CD4-positive, alpha-beta T cell treated with Interleukin-2 at 100 ng/mL for 4 hours (primary cell): ENCODE data around the gene RBFOX1.

Source experiments
- DNase-seq: peaks from one replicate; pipeline ENCODE4 v3.0.0-alpha.2; 2020; ENCODE audit warnings: low spot score

The RBFOX1 gene

DNA sequence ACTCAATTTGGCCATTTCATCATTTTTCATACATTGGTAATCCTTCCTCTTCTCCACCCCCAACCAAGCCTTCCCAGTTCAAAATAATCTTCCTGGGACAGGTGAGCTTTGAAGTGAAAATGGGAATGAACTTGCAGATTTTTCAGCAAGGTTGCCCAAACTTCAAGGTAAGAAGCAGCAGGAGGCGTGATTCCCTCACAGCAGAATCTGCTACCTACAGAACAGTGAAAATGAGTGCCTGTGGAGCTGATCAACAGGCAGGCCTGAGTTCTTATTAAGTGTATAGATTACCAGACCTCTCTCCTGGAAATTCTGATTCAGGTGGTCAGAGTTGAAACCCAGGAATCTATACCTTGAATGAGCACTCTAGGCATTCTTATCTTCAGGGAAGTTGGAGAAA, 356.6 kb downstream of the RBFOX1 start:
- DNase-seq, result no peak

DNA sequence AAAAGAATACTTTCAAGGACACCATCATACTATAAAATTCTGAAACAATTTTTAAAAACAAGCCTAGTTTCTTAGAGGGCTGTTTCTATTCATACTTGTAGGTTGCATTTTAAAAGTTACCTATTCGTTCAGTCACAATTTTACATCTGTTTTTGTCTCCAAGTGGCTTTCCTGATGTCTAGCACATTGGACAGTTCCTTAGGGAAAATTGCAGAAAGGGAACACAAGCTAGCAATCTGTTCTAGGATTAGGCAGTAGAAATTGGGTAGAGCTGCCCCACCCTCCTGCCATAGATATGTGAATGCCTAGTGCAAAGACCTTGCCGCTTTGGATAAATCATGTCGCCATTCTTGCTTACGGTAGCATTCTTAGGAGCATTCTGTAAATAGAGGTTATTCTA, 358.9 kb downstream of the RBFOX1 start:
- DNase-seq, result no peak

DNA sequence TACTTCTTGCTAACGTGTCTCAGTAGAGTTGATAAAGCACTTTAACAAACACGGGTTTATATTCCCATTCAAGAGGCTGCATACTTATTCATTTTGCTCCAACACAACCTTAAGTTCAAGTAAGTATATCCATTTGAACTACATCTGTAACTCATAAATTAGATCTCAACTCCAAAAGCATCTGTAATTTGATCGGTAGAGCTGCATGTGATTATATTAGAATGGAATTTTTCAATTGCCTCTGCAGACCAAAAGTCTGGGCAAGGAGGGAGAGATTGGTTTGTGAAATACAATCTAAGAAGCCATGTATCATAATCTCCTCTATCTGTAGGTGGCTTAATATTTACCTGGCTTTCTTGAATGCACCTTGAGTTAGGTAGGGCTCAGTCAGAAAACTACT, 371.0 kb downstream of the RBFOX1 start:
- DNase-seq, result no peak

DNA sequence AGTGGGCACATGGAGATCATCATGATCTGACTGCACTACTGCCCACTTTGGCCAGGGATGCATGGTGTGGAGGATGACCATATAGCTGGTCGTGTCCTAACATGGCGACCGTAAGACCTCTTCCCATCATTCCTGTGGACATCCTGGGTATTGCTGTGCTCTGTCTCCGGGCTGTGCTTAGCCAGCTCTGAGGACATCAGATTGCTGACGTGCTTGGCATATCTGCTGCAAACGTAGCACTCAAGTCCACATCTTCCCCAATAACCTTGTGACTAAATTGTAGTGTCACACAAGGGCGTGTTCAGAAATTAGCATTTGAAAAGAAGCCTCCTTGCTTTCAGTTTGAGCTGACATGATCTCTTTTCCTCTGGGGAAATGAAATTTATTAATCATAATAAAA, 373.2 kb downstream of the RBFOX1 start:
- DNase-seq, result no peak

DNA sequence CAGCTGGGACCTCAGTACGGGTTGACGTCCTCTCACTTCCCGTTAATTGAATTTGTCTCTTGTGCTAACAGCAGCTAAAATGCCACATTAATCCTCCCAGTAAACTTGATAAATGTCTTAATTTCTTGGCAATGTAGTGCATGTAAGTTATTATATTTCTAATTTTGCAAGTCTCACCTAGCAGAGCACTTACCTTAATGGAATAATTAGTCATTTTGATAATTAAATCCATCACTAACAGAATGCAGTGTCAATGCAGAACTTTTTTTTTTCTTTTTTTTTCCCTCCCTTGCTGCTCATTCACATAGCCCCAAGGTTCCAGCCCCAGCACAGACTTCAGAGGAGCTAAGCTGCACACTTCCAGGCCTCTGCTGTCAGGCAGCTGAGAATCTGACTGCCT, 376.5 kb downstream of the RBFOX1 start:
- DNase-seq, result no peak

DNA sequence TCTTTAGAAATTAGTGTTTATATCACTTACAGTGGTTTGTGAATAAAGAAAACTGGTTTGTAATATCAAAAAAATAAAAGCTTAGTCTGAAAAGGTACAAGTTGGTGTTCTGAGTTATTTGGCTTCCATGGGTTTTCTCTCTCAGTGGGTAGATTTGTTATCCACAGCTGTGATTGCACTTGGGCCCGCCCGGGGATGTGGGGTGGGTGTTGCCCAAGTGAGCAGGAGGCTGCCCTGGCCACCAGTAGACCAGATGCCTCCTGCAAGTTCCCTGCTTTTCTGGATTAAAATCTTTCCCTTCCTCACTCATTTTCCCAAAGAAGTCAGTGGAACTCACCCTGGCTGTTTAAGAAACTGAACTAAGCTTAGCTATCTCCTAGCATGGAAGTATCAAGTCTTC, 380.6 kb downstream of the RBFOX1 start:
- no peak for DNase-seq

DNA sequence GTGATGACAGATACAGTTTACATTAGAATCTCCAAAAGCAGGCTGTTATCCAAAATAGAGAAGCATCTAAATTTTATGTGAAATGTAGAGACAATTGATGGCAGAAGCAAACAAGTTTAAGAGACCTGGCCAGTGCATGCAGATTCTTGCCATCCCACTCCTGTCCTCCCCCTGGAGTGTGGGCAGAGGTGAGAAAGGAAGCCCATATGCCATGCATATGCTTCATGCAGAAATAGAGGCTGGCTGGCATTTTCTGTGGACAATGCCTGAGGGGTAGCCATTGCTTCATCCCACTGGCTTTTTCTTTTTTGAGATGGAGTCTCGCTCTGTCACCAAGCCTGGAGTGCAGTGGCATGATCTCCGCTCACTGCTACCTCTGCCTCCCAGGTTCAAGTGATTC, 382.1 kb downstream of the RBFOX1 start:
- DNase-seq, result no peak

DNA sequence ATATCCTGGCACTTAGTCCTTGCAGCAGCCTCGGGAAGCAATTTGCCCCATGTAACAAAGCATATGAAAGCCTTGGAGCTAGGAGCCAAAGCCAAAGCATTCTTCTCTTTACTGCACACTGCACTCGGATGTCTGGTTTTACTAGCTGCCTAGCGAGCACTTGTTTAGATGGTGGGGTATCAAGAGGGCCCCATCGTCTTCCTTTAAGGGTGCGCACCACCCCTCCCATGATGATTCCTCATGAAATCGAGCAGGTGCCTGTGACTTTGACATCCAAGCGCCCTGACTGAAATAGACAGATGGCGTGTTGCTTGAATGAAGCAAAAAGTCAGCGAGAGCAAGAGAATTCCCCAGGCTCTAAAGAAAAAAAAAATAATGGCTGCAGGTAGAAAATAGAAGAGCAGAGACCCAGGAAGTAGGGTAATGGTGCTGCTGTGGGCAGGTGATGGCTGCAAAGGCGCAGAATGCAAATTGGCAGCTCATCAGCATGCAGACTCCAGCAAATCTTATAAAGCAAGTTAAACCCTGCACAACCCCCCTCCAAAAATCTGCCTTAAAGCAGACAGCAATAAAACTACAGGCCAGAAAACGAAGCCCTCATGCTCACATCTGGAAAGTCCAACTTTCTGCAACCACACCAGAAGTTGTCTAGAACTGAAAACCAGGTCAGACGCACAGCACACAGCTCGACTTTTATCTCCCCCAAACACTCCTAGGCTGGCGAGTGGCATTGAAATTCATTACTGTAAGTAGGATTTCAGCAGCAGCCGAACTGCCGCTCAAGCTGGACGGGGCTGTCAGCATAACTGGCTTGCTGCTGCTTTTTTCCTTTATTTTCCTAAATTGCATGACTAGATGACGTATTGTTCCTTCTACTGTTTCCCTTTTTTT, 384.3 kb downstream of the RBFOX1 start:
- no peak for DNase-seq

DNA sequence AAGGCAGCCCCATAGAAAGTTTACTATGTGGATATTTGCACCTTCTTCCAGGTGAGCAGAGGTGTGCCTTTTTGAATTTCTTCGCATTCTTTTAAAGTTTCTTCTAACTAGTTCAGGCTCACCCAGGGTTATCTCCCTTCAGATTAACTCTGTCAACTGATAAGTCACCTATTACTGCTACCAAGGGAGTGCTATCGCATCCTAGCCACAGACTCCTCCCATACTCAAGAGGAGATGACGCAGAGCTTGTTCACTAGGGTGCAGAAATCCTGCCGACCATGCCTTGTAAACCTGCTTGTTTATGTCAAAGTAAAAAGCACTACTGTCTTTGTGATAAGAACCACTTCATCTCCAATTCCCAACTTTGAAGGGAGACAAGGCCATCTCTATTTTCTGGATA, 390.1 kb downstream of the RBFOX1 start:
- no peak for DNase-seq

DNA sequence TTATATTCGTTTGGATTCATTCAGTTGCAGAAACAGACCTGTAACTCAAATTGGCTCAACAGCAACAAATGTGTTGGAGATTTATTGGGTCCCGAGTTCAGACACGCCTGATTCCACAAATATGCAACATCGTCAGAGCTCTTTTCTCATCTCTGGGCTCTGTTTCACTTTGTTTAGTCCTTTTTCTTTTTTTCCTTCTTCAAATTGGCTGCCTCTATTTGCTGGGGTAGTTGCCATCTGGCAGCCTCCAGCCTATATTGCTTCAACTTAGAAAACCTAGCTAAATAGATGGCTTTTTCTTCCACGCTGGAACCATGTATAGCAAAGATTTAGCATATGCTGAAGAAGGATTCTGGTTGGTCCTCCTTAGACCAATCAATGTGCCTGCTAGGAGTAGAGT, 398.5 kb downstream of the RBFOX1 start:
- no peak for DNase-seq

DNA sequence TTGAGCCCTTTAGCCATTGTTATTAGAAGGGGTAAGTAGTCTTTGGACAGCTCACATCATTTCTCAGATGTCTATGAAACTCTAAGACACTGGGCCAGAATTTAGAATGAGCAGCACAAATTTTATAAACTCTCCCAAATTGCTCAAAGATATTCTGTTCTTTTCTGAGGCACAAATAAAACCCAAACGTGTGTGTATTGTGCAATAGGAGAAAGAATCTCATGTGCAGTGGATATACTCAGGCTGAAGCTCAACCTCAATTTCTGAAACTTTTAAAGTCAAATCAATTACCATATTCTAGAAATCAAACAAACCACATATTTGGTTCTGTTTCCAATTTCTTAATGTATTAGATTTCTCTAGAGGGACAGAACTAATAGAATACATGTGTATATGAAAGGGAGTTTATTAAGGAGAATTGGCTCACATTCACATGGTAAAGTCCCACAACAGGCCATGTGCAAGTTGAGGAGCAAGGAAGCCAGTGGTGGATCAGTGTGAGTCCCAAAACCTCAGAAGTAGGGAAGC, 403.6 kb downstream of the RBFOX1 start:
- DNase-seq, result no peak

DNA sequence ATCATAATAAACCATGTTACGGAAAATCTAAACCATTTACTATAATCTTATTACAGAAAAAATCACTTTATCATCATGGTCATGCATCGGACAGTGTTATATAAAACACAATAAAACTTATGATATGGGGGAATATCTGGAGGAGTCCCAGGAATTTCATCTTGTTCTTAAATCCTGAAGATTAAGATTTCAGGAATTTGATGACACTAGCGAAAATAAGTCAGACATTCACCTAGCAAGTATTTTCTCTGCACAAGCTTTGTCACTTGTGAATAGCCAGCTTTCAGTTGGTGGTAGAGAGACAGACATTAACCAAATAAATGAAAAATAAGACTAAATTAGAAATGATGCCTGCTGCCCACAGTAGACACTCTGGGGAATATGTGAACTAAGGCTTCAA, 410.0 kb downstream of the RBFOX1 start:
- DNase-seq, result no peak

DNA sequence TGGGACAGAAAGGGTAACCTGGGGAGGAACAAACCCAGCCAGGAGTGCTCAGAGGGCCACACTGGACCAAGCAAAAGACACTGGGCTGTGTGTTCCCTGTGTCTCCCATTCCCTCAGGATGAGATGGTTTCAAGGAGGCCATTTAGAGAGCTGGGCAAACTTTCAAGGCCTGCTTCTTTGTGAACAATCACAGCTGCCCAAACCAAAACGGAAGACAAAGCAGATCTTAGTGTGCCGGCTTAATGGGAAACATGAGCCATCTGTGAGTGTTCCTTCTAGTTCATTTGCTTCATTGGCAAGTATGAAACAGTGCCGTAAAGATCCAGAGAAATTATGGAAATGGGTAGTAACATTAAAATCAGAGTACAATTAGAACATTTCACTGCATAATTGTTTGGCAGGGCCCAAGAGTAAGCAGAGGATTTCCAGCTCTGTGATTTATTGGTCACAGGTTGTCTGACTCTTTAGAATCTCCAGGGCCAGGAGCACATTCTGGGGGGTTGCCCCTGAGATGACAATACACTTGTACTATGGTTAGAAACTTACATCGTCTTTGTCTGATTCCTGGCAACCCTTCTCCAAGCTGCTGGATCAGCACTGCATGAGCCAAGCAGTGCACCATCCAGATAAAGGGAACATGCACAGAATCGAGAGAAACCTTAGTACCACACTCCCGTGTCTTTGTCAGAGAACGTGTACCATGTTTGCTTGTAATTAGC, 412.1 kb downstream of the RBFOX1 start:
- DNase-seq, result no peak

DNA sequence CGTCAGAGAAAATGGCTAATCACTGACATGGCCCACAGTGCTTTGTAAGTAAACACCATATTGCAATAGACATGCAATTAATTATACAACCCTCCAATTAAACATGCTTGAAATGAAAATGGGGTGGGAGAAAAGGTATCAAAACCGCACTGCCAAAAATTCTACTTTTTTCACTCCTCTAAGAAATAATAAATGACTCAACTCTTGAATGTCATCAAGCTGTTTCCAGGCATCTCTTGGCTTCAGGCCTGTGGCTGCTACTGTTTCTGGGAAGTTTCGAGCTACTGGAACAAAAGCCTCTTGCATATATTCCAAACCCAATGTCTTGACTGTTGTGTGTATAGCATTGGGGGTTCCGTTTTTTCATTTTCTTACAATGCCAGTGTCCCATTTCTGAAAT, 412.6 kb downstream of the RBFOX1 start:
- no peak for DNase-seq

DNA sequence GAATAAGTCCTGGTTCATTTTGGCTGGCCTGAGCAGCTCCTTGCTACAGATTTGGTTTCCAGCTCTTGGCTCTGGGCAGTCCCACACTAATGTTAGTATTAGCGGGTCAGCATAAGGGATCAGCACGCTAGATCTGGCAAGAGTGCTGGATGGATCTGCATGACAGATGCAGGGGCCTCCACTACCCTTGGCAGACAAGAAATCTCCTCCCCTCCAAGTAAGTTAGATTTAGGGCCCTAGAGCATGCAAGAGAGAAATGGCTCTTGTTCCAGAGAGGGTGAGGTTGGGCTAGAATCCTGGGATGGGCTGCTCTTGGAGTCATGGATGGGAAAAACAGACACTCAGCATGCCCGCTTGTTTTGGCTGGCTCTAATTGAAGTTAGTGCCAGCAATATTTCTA, 414.3 kb downstream of the RBFOX1 start:
- DNase-seq, result no peak

DNA sequence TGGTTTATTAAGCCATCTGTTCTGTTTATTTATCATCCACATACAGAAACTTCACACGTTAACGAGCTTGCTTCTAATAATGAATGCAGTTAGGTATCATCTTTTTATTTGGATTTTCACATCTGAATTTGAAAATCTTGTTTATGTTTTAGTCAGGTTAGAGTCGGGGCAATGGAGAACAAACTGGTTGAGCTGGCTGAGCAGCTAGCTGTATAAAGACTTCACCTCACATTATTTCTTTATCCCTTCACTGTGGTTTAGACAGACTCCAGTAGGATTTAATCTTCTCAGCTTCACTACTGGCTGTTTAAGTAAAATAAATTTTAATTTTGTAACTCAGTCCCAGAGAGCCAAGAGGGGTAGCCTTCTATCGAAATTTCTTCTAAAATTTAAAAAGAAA, 415.9 kb downstream of the RBFOX1 start:
- no peak for DNase-seq

DNA sequence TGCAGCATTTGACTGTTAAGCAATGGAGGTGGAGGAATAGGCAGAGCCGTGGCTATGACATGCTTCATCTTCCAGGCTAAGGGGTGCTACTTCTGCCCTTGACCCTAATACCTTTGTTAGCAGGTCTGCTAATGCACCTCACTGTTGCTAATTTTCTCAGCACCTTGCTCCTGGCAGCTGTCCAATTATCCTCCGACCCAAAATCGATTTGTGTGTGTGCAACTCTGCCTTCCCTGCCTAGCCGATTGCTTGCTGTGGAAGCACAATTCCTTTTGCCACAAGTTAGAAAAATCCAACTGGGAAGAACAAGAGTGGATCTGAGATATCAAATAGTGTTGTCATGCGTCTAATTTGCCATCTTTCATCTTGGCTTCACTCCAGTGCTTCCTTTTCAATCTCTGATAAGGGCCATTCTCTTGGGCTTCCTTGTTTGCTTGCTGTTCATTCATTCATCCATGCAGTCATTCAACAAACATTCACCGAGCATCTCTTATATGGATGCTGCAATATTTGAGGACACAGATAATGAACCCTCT, 422.8 kb downstream of the RBFOX1 start:
- DNase-seq, result no peak
